HepG2 (cell line): ENCODE measurements around the gene HOTAIR.

ENCODE experiments used
- FOXP4 ChIP-seq: sonication (generic); formaldehyde crosslinking; IDR thresholded peaks from 2 replicates; pipeline ENCODE4 v1.4.0; 2020; ENCODE audit warnings: missing genetic modification reagents
- KAT2B ChIP-seq: fragments of 150-350 bp; IDR thresholded peaks from 2 replicates; pipeline ENCODE4 v1.6.1; 2014; ENCODE audit warnings: low read depth, low read length, borderline replicate concordance
- KDM6A ChIP-seq: IDR thresholded peaks from 2 replicates; pipeline ENCODE4 v1.6.1; 2016; ENCODE audit warnings: low read depth
- MYPOP ChIP-seq: sonication (generic); formaldehyde crosslinking; IDR thresholded peaks from 2 replicates; pipeline ENCODE4 v1.8.1; 2023; ENCODE audit warnings: mild to moderate bottlenecking, moderate library complexity, missing genetic modification reagents
- SIN3A ChIP-seq: IDR thresholded peaks from 2 replicates; pipeline ENCODE4 v1.6.1; 2011; ENCODE audit warnings: low read depth, mild to moderate bottlenecking, control low read depth, low read length, borderline replicate concordance
- SIN3B ChIP-seq: fragments of 150-350 bp; IDR thresholded peaks from 2 replicates; pipeline ENCODE4 v1.6.1; 2014; ENCODE audit warnings: low read length
- USF2 ChIP-seq, 2 experiments: sonication (generic) in 1 of 2; formaldehyde crosslinking in 1 of 2; IDR thresholded peaks; 2 replicates each; pipeline versions ENCODE4 v1.5.1 to v1.6.1; 2011 to 2020; ENCODE audit warnings: borderline replicate concordance in 1 of 2, low read depth in 1 of 2, low read length in 1 of 2, mild to moderate bottlenecking in 1 of 2, missing genetic modification reagents in 1 of 2, moderate library complexity in 1 of 2
- ZFP82 ChIP-seq: sonication (generic); formaldehyde crosslinking; IDR thresholded peaks from 2 replicates; pipeline ENCODE4 v1.5.1; 2020; ENCODE audit warnings: mild to moderate bottlenecking, missing genetic modification reagents, borderline replicate concordance
- ZFYVE20 ChIP-seq: sonication (generic); formaldehyde crosslinking; IDR thresholded peaks from 2 replicates; pipeline ENCODE4 v1.8.0; 2023; ENCODE audit warnings: low read depth, mild to moderate bottlenecking, moderate library complexity, missing genetic modification reagents, borderline replicate concordance
- ZMYM2 ChIP-seq: sonication (generic); formaldehyde crosslinking; IDR thresholded peaks from 2 replicates; pipeline ENCODE4 v1.8.0; 2022; ENCODE audit warnings: mild to moderate bottlenecking, missing genetic modification reagents
- ZNF598 ChIP-seq: sonication (generic); formaldehyde crosslinking; IDR thresholded peaks from 2 replicates; pipeline ENCODE4 v1.5.1; 2020; ENCODE audit warnings: mild to moderate bottlenecking, missing genetic modification reagents, borderline replicate concordance
- ZNF768 ChIP-seq: sonication (generic); formaldehyde crosslinking; IDR thresholded peaks from 2 replicates; pipeline ENCODE4 v1.4.0; 2020; ENCODE audit warnings: missing genetic modification reagents
- ZNF782 ChIP-seq: sonication (generic); formaldehyde crosslinking; IDR thresholded peaks from 2 replicates; pipeline ENCODE4 v1.4.0; 2020; ENCODE audit warnings: missing genetic modification reagents, mild to moderate bottlenecking, borderline replicate concordance
- TF ChIP-seq, protein P1 (sequence below), 2 experiments: IDR thresholded peaks; 2 replicates each; pipeline ENCODE4 v1.6.1; 2011 to 2012; ENCODE audit warnings: low read length in 2 of 2, borderline replicate concordance in 1 of 2, low read depth in 1 of 2, mild to moderate bottlenecking in 1 of 2, moderate library complexity in 1 of 2

GRCh38 chr12:54016478-54016964, 41.8 kb upstream of the HOTAIR start:
- TF ChIP-seq ZFYVE20 (CRISPR knock-in tag): no peak
- TF ChIP-seq USF2 (IDR thresholded peaks at IDR 0.05; ENCODE audit: low read depth, low read length): no peak
- no peak for TF ChIP-seq USF2 (CRISPR knock-in tag; IDR thresholded peaks at IDR 0.05; ENCODE audit: borderline replicate concordance)
- TF ChIP-seq KAT2B: no peak
- no peak for TF ChIP-seq ZNF768 (CRISPR knock-in tag)
- TF ChIP-seq ZFP82 (CRISPR knock-in tag): no peak
- TF ChIP-seq SIN3B: no peak
- TF ChIP-seq MYPOP: no peak
- TF ChIP-seq ZMYM2 (CRISPR knock-in tag): no peak
- no peak for TF ChIP-seq SIN3A
- TF ChIP-seq, protein P1, sequence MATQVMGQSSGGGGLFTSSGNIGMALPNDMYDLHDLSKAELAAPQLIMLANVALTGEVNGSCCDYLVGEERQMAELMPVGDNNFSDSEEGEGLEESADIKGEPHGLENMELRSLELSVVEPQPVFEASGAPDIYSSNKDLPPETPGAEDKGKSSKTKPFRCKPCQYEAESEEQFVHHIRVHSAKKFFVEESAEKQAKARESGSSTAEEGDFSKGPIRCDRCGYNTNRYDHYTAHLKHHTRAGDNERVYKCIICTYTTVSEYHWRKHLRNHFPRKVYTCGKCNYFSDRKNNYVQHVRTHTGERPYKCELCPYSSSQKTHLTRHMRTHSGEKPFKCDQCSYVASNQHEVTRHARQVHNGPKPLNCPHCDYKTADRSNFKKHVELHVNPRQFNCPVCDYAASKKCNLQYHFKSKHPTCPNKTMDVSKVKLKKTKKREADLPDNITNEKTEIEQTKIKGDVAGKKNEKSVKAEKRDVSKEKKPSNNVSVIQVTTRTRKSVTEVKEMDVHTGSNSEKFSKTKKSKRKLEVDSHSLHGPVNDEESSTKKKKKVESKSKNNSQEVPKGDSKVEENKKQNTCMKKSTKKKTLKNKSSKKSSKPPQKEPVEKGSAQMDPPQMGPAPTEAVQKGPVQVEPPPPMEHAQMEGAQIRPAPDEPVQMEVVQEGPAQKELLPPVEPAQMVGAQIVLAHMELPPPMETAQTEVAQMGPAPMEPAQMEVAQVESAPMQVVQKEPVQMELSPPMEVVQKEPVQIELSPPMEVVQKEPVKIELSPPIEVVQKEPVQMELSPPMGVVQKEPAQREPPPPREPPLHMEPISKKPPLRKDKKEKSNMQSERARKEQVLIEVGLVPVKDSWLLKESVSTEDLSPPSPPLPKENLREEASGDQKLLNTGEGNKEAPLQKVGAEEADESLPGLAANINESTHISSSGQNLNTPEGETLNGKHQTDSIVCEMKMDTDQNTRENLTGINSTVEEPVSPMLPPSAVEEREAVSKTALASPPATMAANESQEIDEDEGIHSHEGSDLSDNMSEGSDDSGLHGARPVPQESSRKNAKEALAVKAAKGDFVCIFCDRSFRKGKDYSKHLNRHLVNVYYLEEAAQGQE (IDR thresholded peaks at IDR 0.05; ENCODE audit: borderline replicate concordance in 1 of 2, low read depth in 1 of 2, low read length in 2 of 2): no peak
- no peak for TF ChIP-seq ZNF598
- no peak for TF ChIP-seq ZNF782 (CRISPR knock-in tag)
- no peak for TF ChIP-seq FOXP4 (CRISPR knock-in tag)
- no peak for TF ChIP-seq KDM6A (CRISPR knock-in tag)
